HEK293 (cell line): Measurements from ENCODE around the gene BDKRB2.
A peak's percentile ranks its signal among the peaks of the same experiment; 100 is the strongest.

Source experiments
- ATF2 ChIP-seq: fragments of 450-650 bp; formaldehyde crosslinking; IDR thresholded peaks from 2 replicates; pipeline ENCODE4 v1.5.1; 2016; ENCODE audit warnings: missing biosample characterization, missing genetic modification characterization, low read depth
- KLF1 ChIP-seq: fragments of 450-650 bp; formaldehyde crosslinking; IDR thresholded peaks from 2 replicates; pipeline ENCODE4 v1.5.1; 2016; ENCODE audit warnings: missing biosample characterization, missing genetic modification characterization
- KLF10 ChIP-seq: fragments of 450-650 bp; IDR thresholded peaks from 2 replicates; pipeline ENCODE4 v1.5.1; 2018; ENCODE audit warnings: missing biosample characterization, mild to moderate bottlenecking, missing genetic modification characterization
- KLF8 ChIP-seq: fragments of 450-650 bp; formaldehyde crosslinking; IDR thresholded peaks from 2 replicates; pipeline ENCODE4 v1.5.1; 2016; ENCODE audit warnings: missing biosample characterization, missing genetic modification characterization
- KLF9 ChIP-seq: fragments of 450-650 bp; formaldehyde crosslinking; IDR thresholded peaks from 2 replicates; pipeline ENCODE4 v1.5.1; 2016; ENCODE audit warnings: missing biosample characterization, missing genetic modification characterization, low read depth
- PBX3 ChIP-seq: sonication (generic); formaldehyde crosslinking; IDR thresholded peaks from 2 replicates; pipeline ENCODE4 v1.8.1; 2022; ENCODE audit warnings: mild to moderate bottlenecking, moderate library complexity, missing genetic modification reagents
- PRDM10 ChIP-seq: fragments of 450-650 bp; formaldehyde crosslinking; IDR thresholded peaks from 2 replicates; pipeline ENCODE4 v1.5.1; 2016; ENCODE audit warnings: missing biosample characterization, missing genetic modification characterization
- SCRT1 ChIP-seq: fragments of 450-650 bp; formaldehyde crosslinking; IDR thresholded peaks from 2 replicates; pipeline ENCODE4 v1.5.1; 2016; ENCODE audit warnings: missing biosample characterization, missing genetic modification characterization, borderline replicate concordance
- TCF7L2 ChIP-seq: IDR thresholded peaks from 2 replicates; pipeline ENCODE4 v1.6.1; 2011; ENCODE audit warnings: low read depth, mild to moderate bottlenecking, inconsistent platforms, low read length, moderate library complexity, borderline replicate concordance
- TRIM28 ChIP-seq: IDR thresholded peaks from 2 replicates; pipeline ENCODE4 v1.6.1; 2011; ENCODE audit warnings: low read length, control low read depth, borderline replicate concordance
- ZBTB20 ChIP-seq: fragments of 450-650 bp; formaldehyde crosslinking; IDR thresholded peaks from 2 replicates; pipeline ENCODE4 v1.5.1; 2016; ENCODE audit warnings: missing biosample characterization, missing genetic modification characterization
- ZBTB21 ChIP-seq: fragments of 450-650 bp; formaldehyde crosslinking; IDR thresholded peaks from 2 replicates; pipeline ENCODE4 v1.5.1; 2017; ENCODE audit warnings: missing biosample characterization, missing genetic modification characterization
- ZBTB26 ChIP-seq: fragments of 450-650 bp; formaldehyde crosslinking; optimal IDR thresholded peaks from 2 replicates; pipeline ENCODE3; 2016; ENCODE audit warnings: missing biosample characterization, mild to moderate bottlenecking, missing genetic modification characterization
- ZEB2 ChIP-seq: fragments of 450-650 bp; formaldehyde crosslinking; IDR thresholded peaks from 2 replicates; pipeline ENCODE4 v1.5.1; 2016; ENCODE audit warnings: missing biosample characterization, missing genetic modification characterization
- ZFP69B ChIP-seq: fragments of 450-650 bp; formaldehyde crosslinking; IDR thresholded peaks from 2 replicates; pipeline ENCODE4 v1.5.1; 2016; ENCODE audit warnings: missing biosample characterization, missing genetic modification characterization
- ZNF24 ChIP-seq: fragments of 450-650 bp; formaldehyde crosslinking; IDR thresholded peaks from 2 replicates; pipeline ENCODE4 v1.5.1; 2016; ENCODE audit warnings: missing biosample characterization, missing genetic modification characterization
- ZNF324 ChIP-seq: fragments of 450-650 bp; formaldehyde crosslinking; IDR thresholded peaks from 2 replicates; pipeline ENCODE4 v1.5.1; 2016; ENCODE audit warnings: missing biosample characterization, missing genetic modification characterization
- ZNF433 ChIP-seq: fragments of 450-650 bp; formaldehyde crosslinking; IDR thresholded peaks from 2 replicates; pipeline ENCODE4 v1.5.1; 2016; ENCODE audit warnings: missing biosample characterization, missing genetic modification characterization, low read depth
- ZNF501 ChIP-seq: fragments of 450-650 bp; formaldehyde crosslinking; IDR thresholded peaks from 2 replicates; pipeline ENCODE4 v1.5.1; 2016; ENCODE audit warnings: missing biosample characterization, missing genetic modification characterization
- ZNF600 ChIP-seq: fragments of 450-650 bp; formaldehyde crosslinking; IDR thresholded peaks from 2 replicates; pipeline ENCODE4 v1.5.1; 2016; ENCODE audit warnings: missing biosample characterization, missing genetic modification characterization
- ZNF629 ChIP-seq: fragments of 450-650 bp; formaldehyde crosslinking; IDR thresholded peaks from 2 replicates; pipeline ENCODE4 v1.5.1; 2017; ENCODE audit warnings: missing biosample characterization, missing genetic modification characterization
- ZNF843 ChIP-seq: fragments of 450-650 bp; formaldehyde crosslinking; IDR thresholded peaks from 2 replicates; pipeline ENCODE4 v1.5.1; 2016; ENCODE audit warnings: missing biosample characterization, missing genetic modification characterization
- ZSCAN16 ChIP-seq: fragments of 450-650 bp; formaldehyde crosslinking; IDR thresholded peaks from 2 replicates; pipeline ENCODE4 v1.5.1; 2016; ENCODE audit warnings: missing biosample characterization, missing genetic modification characterization
- ZSCAN30 ChIP-seq: fragments of 450-650 bp; IDR thresholded peaks from 2 replicates; pipeline ENCODE4 v1.5.1; 2018; ENCODE audit warnings: missing biosample characterization, mild to moderate bottlenecking, missing genetic modification characterization, moderate library complexity
- TF ChIP-seq, protein P1 (sequence below): fragments of 450-650 bp; formaldehyde crosslinking; IDR thresholded peaks from 2 replicates; pipeline ENCODE4 v1.5.1; 2016; ENCODE audit warnings: missing biosample characterization, missing genetic modification characterization
- TF ChIP-seq, protein P2 (sequence below): fragments of 450-650 bp; formaldehyde crosslinking; IDR thresholded peaks from 2 replicates; pipeline ENCODE4 v1.5.1; 2016; ENCODE audit warnings: missing biosample characterization, missing genetic modification characterization
- TF ChIP-seq, protein P3 (sequence below): fragments of 450-650 bp; formaldehyde crosslinking; IDR thresholded peaks from 2 replicates; pipeline ENCODE4 v1.5.1; 2017; ENCODE audit warnings: missing biosample characterization, missing genetic modification characterization

Gene BDKRB2

GRCh38 chr14:96204151-96205058 is at the start of gene BDKRB2 (continued):
- TF ChIP-seq KLF8 (tag by site-specific recombination) (peak; percentile 72; the same call in 1 of the 2 replicates), ZNF324 (peak; percentile 71; the same call in 1 of the 2 replicates), ZBTB26 (tag by site-specific recombination) (peak; percentile 20), ATF2 (tag by site-specific recombination) (peak; percentile 97), ZFP69B (peak; percentile 95), KLF1 (tag by site-specific recombination) (peak; percentile 59), ZNF24 (tag by site-specific recombination) (peak; percentile 74; the same call in 1 of the 2 replicates), PBX3 (no peak), ZSCAN30 (tag by site-specific recombination) (peak; percentile 99), SCRT1 (tag by site-specific recombination) (no peak), ZBTB21 (tag by site-specific recombination) (peak; percentile 93), ZNF629 (peak; percentile 97), ZNF843 (tag by site-specific recombination) (peak; percentile 61; the same call in 1 of the 2 replicates), ZNF501 (no peak), TCF7L2 (peak; percentile 53; the same call in 1 of the 2 replicates), PRDM10 (tag by site-specific recombination) (peak; percentile 67), ZBTB20 (peak; percentile 37; the same call in 1 of the 2 replicates), TRIM28 (no peak), ZEB2 (tag by site-specific recombination) (peak; percentile 90), ZNF433 (tag by site-specific recombination) (no peak), ZSCAN16 (tag by site-specific recombination) (no peak), ZNF600 (tag by site-specific recombination) (peak; percentile 92), KLF9 (tag by site-specific recombination) (0 out of 2 replicates have a peak, but pooled peaks have one; percentile 49), KLF10 (tag by site-specific recombination) (peak; percentile 70)
- TF ChIP-seq, protein P1, sequence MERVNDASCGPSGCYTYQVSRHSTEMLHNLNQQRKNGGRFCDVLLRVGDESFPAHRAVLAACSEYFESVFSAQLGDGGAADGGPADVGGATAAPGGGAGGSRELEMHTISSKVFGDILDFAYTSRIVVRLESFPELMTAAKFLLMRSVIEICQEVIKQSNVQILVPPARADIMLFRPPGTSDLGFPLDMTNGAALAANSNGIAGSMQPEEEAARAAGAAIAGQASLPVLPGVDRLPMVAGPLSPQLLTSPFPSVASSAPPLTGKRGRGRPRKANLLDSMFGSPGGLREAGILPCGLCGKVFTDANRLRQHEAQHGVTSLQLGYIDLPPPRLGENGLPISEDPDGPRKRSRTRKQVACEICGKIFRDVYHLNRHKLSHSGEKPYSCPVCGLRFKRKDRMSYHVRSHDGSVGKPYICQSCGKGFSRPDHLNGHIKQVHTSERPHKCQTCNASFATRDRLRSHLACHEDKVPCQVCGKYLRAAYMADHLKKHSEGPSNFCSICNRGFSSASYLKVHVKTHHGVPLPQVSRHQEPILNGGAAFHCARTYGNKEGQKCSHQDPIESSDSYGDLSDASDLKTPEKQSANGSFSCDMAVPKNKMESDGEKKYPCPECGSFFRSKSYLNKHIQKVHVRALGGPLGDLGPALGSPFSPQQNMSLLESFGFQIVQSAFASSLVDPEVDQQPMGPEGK (tag by site-specific recombination), result peak; percentile 90
- TF ChIP-seq, protein P2, sequence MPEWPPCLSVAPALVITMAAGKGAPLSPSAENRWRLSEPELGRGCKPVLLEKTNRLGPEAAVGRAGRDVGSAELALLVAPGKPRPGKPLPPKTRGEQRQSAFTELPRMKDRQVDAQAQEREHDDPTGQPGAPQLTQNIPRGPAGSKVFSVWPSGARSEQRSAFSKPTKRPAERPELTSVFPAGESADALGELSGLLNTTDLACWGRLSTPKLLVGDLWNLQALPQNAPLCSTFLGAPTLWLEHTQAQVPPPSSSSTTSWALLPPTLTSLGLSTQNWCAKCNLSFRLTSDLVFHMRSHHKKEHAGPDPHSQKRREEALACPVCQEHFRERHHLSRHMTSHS (tag by site-specific recombination), result no peak
- TF ChIP-seq, protein P3, sequence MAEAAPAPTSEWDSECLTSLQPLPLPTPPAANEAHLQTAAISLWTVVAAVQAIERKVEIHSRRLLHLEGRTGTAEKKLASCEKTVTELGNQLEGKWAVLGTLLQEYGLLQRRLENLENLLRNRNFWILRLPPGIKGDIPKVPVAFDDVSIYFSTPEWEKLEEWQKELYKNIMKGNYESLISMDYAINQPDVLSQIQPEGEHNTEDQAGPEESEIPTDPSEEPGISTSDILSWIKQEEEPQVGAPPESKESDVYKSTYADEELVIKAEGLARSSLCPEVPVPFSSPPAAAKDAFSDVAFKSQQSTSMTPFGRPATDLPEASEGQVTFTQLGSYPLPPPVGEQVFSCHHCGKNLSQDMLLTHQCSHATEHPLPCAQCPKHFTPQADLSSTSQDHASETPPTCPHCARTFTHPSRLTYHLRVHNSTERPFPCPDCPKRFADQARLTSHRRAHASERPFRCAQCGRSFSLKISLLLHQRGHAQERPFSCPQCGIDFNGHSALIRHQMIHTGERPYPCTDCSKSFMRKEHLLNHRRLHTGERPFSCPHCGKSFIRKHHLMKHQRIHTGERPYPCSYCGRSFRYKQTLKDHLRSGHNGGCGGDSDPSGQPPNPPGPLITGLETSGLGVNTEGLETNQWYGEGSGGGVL, result peak; percentile 98
